Panc1 (cell line): ENCODE data around the gene HS2ST1. TPM values are rescaled to one million over a fixed set of nuclear protein-coding genes. Genes with fewer than 3 reads are reported as not detected.

ENCODE experiments used
- ATAC-seq: fragments of 200-7000 bp; cut with Tn5 transposase; 2 replicates; pipeline ENCODE4 v1.9.1; 2020; ENCODE audit warnings: mild to moderate bottlenecking, moderate library complexity
- BruUV-seq: library from RNA; stranded (reverse); fragments of 400-500 nt; replicated peaks from 2 replicates; lab custom pipeline; 2021; lab: Mats Ljungman, UMichigan
- CTCF ChIA-PET: fragments of 300-600 bp; sonication (Branson Sonifier 250); formaldehyde crosslinking; loops from one replicate; lab custom pipeline; 2022; ENCODE audit warnings: antibody characterized with exemption; lab: Charles Lee
- POLR2A ChIA-PET: fragments of 300-600 bp; sonication (Branson Sonifier 250); formaldehyde crosslinking; loops from one replicate; lab custom pipeline; 2022; ENCODE audit warnings: antibody characterized with exemption; lab: Charles Lee
- DNase-seq: peaks from one replicate; pipeline ENCODE4 v3.0.0-alpha.2; 2010; ENCODE audit warnings: low read depth, low spot score
- H3K27ac ChIP-seq: 2 replicates; pipeline ENCODE4 v1.5.1; 2011; ENCODE audit warnings: mild to moderate bottlenecking, low read length, inconsistent platforms
- H3K27me3 ChIP-seq: fragments of 200-500 bp; sonication (Bioruptor generic); 2 replicates; pipeline ENCODE4 v1.6.0; 2014; ENCODE audit warnings: low read length, inconsistent platforms; ENCODE audit not compliant: control insufficient read depth, insufficient read depth
- H3K36me3 ChIP-seq: fragments of 200-500 bp; sonication (Bioruptor generic); 2 replicates; pipeline ENCODE4 v1.5.1; 2014; ENCODE audit warnings: inconsistent platforms, mild to moderate bottlenecking, low read length, moderate library complexity; ENCODE audit not compliant: control insufficient read depth, insufficient read depth
- H3K4me1 ChIP-seq: 2 replicates; pipeline ENCODE4 v1.5.1; 2011; ENCODE audit warnings: inconsistent platforms, mild to moderate bottlenecking, low read length, moderate library complexity; ENCODE audit not compliant: control insufficient read depth, insufficient read depth
- H3K4me3 ChIP-seq, 2 experiments: 2 replicates each; pipeline ENCODE4 v1.5.1; 2011 to 2012; ENCODE audit warnings: low read depth in 2 of 2, low read length in 2 of 2, mild to moderate bottlenecking in 2 of 2, inconsistent platforms in 1 of 2, moderate library complexity in 1 of 2
- H3K9me3 ChIP-seq: fragments of 200-500 bp; sonication (Bioruptor generic); 2 replicates; pipeline ENCODE4 v1.5.1; 2014; ENCODE audit warnings: low read depth, mild to moderate bottlenecking, inconsistent platforms, low read length, moderate library complexity; ENCODE audit not compliant: control insufficient read depth, insufficient read depth
- POLR2AphosphoS5 ChIP-seq: IDR thresholded peaks from 2 replicates; pipeline ENCODE4 v1.6.1; 2012; ENCODE audit warnings: mild to moderate bottlenecking, low read depth, low read length, moderate library complexity
- REST ChIP-seq, 2 experiments: IDR thresholded peaks; 2 replicates each; pipeline ENCODE4 v1.6.1; 2011 to 2012; ENCODE audit warnings: low read depth in 2 of 2, control low read depth in 1 of 2, low read length in 1 of 2, mild to moderate bottlenecking in 1 of 2, moderate library complexity in 1 of 2; ENCODE audit not compliant: insufficient read depth in 1 of 2
- SIN3A ChIP-seq: IDR thresholded peaks from 2 replicates; pipeline ENCODE4 v1.6.1; 2012; ENCODE audit warnings: low read depth, mild to moderate bottlenecking, low read length, moderate library complexity, borderline replicate concordance; ENCODE audit not compliant: insufficient read depth
- TCF7L2 ChIP-seq: IDR thresholded peaks from 2 replicates; pipeline ENCODE4 v1.6.1; 2011; ENCODE audit warnings: mild to moderate bottlenecking, low read depth, low read length, inconsistent platforms
- in situ Hi-C: cut with HindIII; loops from 2 replicates; pipeline ENCODE4 v1.10.0; 2016; ENCODE audit warnings: low sequenced_read_pairs, low pct_unique_long_range_greater_than_20kb
- intact Hi-C: fragments of 100-400 bp; cut with micrococcal nuclease; formaldehyde crosslinking; loops from one replicate; pipeline ENCODE4 v1.10.0; 2022; ENCODE audit not compliant: unreplicated experiment
- total RNA-seq: library from RNA; stranded (reverse); gene quantifications from one replicate; pipeline ENCODE4 v1.2.1, GENCODE V29; 2021; ENCODE audit not compliant: unreplicated experiment
- TF ChIP-seq, protein P1 (sequence below): fragments of 450-650 bp; IDR thresholded peaks from 2 replicates; pipeline ENCODE4 v1.5.1; 2017; ENCODE audit warnings: mild to moderate bottlenecking

Gene HS2ST1
- total RNA-seq, 1 experiment from 2014 or later, result 81.0 TPM

- no peak overlapping the region for H3K27ac ChIP-seq
- no TSS peak for BruUV-seq
- in situ Hi-C loops, result no loop called here
- ATAC-seq (no peak), DNase-seq (no peak)
- no peaks in the 10 kb centered on the region for H3K36me3 ChIP-seq
- ChIA-PET POLR2A (interaction anchor here (0.6 kb wide), 1 partner anchor 17 kb away, joined by 3 read pairs; no protein-coding TSS in a partner anchor), CTCF (no interaction called here)
- no peak overlapping the region for H3K4me3 ChIP-seq
- no peaks in the 10 kb centered on the region for H3K27me3 ChIP-seq
- no peaks in the 10 kb centered on the region for H3K4me1 ChIP-seq
- TF ChIP-seq POLR2AphosphoS5, result no peak
- no peak for TF ChIP-seq SIN3A
- no peak for TF ChIP-seq TCF7L2
- no peak for TF ChIP-seq REST (IDR thresholded peaks at IDR 0.05; ENCODE audit: insufficient read depth in 1 of 2, low read depth in 2 of 2, low read length in 1 of 2)
- TF ChIP-seq, protein P1, sequence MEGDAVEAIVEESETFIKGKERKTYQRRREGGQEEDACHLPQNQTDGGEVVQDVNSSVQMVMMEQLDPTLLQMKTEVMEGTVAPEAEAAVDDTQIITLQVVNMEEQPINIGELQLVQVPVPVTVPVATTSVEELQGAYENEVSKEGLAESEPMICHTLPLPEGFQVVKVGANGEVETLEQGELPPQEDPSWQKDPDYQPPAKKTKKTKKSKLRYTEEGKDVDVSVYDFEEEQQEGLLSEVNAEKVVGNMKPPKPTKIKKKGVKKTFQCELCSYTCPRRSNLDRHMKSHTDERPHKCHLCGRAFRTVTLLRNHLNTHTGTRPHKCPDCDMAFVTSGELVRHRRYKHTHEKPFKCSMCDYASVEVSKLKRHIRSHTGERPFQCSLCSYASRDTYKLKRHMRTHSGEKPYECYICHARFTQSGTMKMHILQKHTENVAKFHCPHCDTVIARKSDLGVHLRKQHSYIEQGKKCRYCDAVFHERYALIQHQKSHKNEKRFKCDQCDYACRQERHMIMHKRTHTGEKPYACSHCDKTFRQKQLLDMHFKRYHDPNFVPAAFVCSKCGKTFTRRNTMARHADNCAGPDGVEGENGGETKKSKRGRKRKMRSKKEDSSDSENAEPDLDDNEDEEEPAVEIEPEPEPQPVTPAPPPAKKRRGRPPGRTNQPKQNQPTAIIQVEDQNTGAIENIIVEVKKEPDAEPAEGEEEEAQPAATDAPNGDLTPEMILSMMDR, result no peak
- no peaks in the 10 kb centered on the region for H3K9me3 ChIP-seq
- intact Hi-C loops, result no loop called here
These were observed 203.4 kb downstream of the HS2ST1 start for GRCh38 chr1:87117761-87118368.

DNA sequence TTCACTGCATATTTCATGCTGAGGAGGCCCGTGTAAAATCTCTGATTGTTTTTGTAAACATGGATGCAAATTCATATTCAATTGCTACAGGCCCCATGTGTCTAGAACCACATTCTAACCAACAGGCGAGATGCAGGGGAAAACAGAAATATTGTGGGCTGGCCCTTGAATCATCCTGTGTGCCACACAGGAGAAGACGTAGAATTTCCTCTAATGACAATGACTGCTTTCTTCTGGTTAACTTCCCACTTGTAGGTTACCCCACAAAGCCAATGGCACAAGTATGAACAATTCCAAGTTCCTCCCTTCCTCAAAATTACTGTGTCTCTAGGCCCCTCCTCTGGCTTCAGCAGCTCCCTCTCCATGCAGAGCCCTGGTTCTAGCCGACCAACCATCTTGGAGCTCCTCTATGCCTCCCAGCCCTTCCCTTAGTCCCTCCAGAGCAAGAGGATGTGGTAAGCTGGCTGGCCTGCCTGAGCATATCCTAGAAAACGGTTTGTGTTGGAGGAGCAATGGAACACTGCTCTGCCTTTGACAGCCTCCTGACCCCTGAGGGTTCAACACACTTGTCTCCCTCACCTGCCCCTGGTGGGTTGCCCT is 205.2 kb downstream of the HS2ST1 start:
- in situ Hi-C loops, result no loop called here
- Histone ChIP-seq H3K9me3 (no peaks in the 10 kb centered on the region), H3K4me3 (no peak overlapping the region), H3K27ac (no peak overlapping the region), H3K27me3 (no peaks in the 10 kb centered on the region), H3K4me1 (no peaks in the 10 kb centered on the region), H3K36me3 (no peaks in the 10 kb centered on the region)
- ATAC-seq (no peak), DNase-seq (no peak)
- no TSS peak for BruUV-seq
- TF ChIP-seq SIN3A (no peak), POLR2AphosphoS5 (no peak), REST (IDR thresholded peaks at IDR 0.05; ENCODE audit: insufficient read depth in 1 of 2, low read depth in 2 of 2, low read length in 1 of 2) (no peak), TCF7L2 (no peak)
- TF ChIP-seq, protein P1, result no peak
- ChIA-PET CTCF (no interaction called here), POLR2A (no interaction called here)
- intact Hi-C loops, result no loop called here
